C4-2B (cell line): Measurements from ENCODE around the gene MAD2L2.

Experiments
- ZFX ChIP-seq: fragments of 450-650 bp; IDR thresholded peaks from 2 replicates; pipeline ENCODE4 v1.6.1; 2017
- TF ChIP-seq, protein P1 (sequence below): fragments of 450-650 bp; conservative IDR thresholded peaks from 2 replicates; pipeline ENCODE4 v1.5.1; 2017; ENCODE audit warnings: mild to moderate bottlenecking

DNA sequence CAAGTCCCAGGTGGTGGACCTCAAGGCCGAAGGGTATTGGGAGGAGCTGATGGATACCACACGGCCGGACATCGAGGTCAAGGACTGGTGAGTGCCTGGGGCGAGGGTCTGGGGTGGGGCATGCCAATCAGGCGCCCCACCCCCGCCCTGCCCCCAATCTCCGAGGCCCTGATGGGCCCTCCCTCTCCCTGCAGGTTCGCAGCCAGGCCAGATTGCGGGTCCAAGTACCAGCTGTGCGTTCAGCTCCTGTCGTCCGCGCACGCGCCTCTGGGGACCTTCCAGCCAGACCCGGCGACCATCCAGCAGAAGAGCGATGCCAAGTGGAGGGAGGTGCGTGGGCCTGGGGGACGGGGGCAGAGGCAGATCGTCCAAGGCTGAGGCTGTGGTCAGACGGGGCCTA is 22.4 kb downstream of the MAD2L2 start:
- TF ChIP-seq, protein P1, sequence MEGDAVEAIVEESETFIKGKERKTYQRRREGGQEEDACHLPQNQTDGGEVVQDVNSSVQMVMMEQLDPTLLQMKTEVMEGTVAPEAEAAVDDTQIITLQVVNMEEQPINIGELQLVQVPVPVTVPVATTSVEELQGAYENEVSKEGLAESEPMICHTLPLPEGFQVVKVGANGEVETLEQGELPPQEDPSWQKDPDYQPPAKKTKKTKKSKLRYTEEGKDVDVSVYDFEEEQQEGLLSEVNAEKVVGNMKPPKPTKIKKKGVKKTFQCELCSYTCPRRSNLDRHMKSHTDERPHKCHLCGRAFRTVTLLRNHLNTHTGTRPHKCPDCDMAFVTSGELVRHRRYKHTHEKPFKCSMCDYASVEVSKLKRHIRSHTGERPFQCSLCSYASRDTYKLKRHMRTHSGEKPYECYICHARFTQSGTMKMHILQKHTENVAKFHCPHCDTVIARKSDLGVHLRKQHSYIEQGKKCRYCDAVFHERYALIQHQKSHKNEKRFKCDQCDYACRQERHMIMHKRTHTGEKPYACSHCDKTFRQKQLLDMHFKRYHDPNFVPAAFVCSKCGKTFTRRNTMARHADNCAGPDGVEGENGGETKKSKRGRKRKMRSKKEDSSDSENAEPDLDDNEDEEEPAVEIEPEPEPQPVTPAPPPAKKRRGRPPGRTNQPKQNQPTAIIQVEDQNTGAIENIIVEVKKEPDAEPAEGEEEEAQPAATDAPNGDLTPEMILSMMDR = no peak
- no peak for TF ChIP-seq ZFX
